Ovary (tissue), 9 donors: ENCODE data around the gene PRODH. TPM values are rescaled to one million over a fixed set of nuclear protein-coding genes. Genes with fewer than 3 reads are reported as not detected.
"Not testable (repeated sequence)": the region's sequence is repeated elsewhere in the genome, so short reads cannot be mapped to it uniquely, and the experiment has no call there.

Experiments used
- DNase-seq, 5 donors: peaks; one replicate each; pipeline ENCODE4 v3.0.0-alpha.2; 2019 to 2020
- H3K27ac ChIP-seq, 2 donors: fragments of 200-600 bp; one replicate each; pipeline versions ENCODE4 v1.5.1 to v1.8.0; 2019 to 2022
- H3K27me3 ChIP-seq: fragments of 200-600 bp; one replicate; pipeline ENCODE4 v1.8.0; 2022
- H3K36me3 ChIP-seq: fragments of 200-600 bp; sonication (generic); one replicate; pipeline ENCODE4 v1.5.1; 2019
- H3K4me1 ChIP-seq: one replicate; pipeline ENCODE4 v1.8.1; 2013; ENCODE audit warnings: mild to moderate bottlenecking, moderate library complexity; ENCODE audit not compliant: insufficient read depth
- H3K4me3 ChIP-seq: fragments of 200-600 bp; sonication (generic); one replicate; pipeline ENCODE4 v1.5.1; 2017
- H3K9me3 ChIP-seq, 2 donors: fragments of 200-600 bp in 1 of 2; sonication (generic) in 1 of 2; one replicate each; pipeline versions ENCODE4 v1.5.1 to v1.8.1; 2013 to 2019; ENCODE audit warnings: mild to moderate bottlenecking in 1 of 2, moderate library complexity in 1 of 2
- EP300 ChIP-seq: sonication (generic); formaldehyde crosslinking; IDR thresholded peaks from one replicate; pipeline ENCODE4 v1.6.1; 2017; ENCODE audit warnings: antibody characterized with exemption
- POLR2A ChIP-seq: fragments of 450-650 bp; IDR thresholded peaks from one replicate; pipeline ENCODE4 v1.6.1; 2017; ENCODE audit warnings: antibody characterized with exemption, mild to moderate bottlenecking, moderate library complexity
- WGBS, 3 donors: extraction: QIAGEN DNeasy Blood & Tissue Kit in 1 of 3; methylation state at CpG; one replicate each; pipeline versions ENCODE4 v1.1.5 to v1.1.7; 2013 to 2017; 5-methylcytosine and 5-hydroxymethylcytosine counted together
- intact Hi-C, 4 donors: fragments of 100-400 bp; cut with DNase I; formaldehyde crosslinking; loops; one replicate each; pipeline versions ENCODE4 v1.11.0 to v1.15.1; 2022 to 2023
- polyA plus RNA-seq, 2 donors: library from polyadenylated mRNA; stranded (reverse); fragments of 200-250 nt in 1 of 2; fragments of 350-450 nt in 1 of 2; fragmentation: Illumina TruSeq in 1 of 2; extraction: RNeasy Lipid Tissue Mini Kit (QIAGEN cat#74804) in 1 of 2; gene quantifications; one replicate each; pipeline ENCODE4 v1.2.3, GENCODE V29; 2013 to 2014
- total RNA-seq, 7 donors: library from RNA; depleted of rRNA in 2 of 7; stranded (reverse); fragments of >200 nt in 2 of 7; fragmentation: NEBNext Ultra II Directional in 3 of 7; extraction: Animal tissue kit (Norgen Biotek cat#: 25700) in 3 of 7; gene quantifications; one replicate each; pipeline versions ENCODE4 v1.1.0 to v1.2.4, GENCODE V29; 2016 to 2023
- TF ChIP-seq, protein P1 (sequence below), 3 donors: fragments of 450-650 bp in 2 of 3; fragments of 200-600 bp in 1 of 3; IDR thresholded peaks; one replicate each; pipeline versions ENCODE4 v1.5.1 to v1.8.0; 2016 to 2022; ENCODE audit warnings: antibody characterized with exemption in 3 of 3, mild to moderate bottlenecking in 1 of 3
- donor health status: DM: no; HTN: no; CAD: no; lungs with moderate emphysema.
- donor health status: DM: no; HTN: no; CAD: no.
- donor health status: Bipolar disorder and iron deficiency.
- donor health status: DM: yes; HTN: yes; CAD: no.
- donor health status: DM: no; HTN: no; CAD: no.
- donor health status: DM: yes; HTN: yes; CAD: no.

PRODH gene
- total and polyA plus RNA-seq, 9 donors: 0.27 to 3.8 (median 0.73) TPM; not detected in 1

DNA sequence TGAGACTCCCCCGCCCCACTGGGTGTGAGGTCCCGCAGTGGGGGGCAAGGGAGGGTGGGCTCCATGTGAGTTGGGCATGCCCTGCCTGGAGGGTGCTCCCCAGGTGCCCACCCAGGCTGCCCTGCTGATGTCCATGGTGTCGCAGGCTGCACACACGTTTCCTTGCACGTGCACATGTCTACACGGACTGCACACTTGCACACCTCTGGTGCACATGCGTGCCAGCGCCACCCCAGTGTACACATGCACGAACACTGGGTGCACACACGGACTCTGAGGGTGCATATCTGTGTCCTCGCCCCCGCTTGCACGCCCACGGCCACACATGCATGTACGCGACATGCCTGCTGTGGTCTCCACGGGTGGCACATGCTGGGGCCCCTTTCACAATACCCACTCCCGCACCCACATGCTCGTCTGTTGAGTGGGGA, 35.2 kb upstream of the PRODH start:
- TF ChIP-seq, protein P1, sequence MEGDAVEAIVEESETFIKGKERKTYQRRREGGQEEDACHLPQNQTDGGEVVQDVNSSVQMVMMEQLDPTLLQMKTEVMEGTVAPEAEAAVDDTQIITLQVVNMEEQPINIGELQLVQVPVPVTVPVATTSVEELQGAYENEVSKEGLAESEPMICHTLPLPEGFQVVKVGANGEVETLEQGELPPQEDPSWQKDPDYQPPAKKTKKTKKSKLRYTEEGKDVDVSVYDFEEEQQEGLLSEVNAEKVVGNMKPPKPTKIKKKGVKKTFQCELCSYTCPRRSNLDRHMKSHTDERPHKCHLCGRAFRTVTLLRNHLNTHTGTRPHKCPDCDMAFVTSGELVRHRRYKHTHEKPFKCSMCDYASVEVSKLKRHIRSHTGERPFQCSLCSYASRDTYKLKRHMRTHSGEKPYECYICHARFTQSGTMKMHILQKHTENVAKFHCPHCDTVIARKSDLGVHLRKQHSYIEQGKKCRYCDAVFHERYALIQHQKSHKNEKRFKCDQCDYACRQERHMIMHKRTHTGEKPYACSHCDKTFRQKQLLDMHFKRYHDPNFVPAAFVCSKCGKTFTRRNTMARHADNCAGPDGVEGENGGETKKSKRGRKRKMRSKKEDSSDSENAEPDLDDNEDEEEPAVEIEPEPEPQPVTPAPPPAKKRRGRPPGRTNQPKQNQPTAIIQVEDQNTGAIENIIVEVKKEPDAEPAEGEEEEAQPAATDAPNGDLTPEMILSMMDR (IDR thresholded peaks at IDR 0.05): no peak
- TF ChIP-seq EP300 (no peak), POLR2A (no peak)
- no peaks in the 10 kb centered on the region for H3K9me3 ChIP-seq
- DNase-seq: no peak
- H3K27ac ChIP-seq: no peak overlapping the region
- H3K4me1 ChIP-seq: no peaks in the 10 kb centered on the region
- no peak overlapping the region for H3K4me3 ChIP-seq
- H3K27me3 ChIP-seq: no peaks in the 10 kb centered on the region
- H3K36me3 ChIP-seq: no peaks in the 10 kb centered on the region
- 48 to 56% (median 49%) methylated on average over 16 to 19 of the region's 19 CpGs for WGBS, 3 donors
- intact Hi-C loops: no loop called here

DNA sequence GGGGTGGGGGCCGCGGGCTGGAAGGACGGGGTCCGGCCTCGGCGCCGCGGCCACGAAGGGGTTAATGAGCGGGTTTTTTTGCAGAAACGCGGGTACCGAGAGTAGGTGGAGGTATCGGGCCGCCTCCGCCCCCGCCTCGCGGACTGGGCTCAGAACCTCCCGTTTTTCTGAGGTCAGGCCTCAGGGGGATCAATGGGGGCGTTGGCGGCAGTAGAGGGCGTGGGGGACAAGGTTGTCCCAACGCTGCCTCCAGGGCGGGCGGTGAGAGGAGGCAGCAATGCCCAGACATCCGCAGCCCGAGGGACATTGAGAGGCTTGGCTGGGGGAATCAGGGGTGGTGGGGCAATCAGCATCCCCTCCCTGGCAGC, 34.8 kb upstream of the PRODH start:
- H3K9me3 ChIP-seq: no peaks in the 10 kb centered on the region
- H3K4me1 ChIP-seq: no peaks in the 10 kb centered on the region
- no peak for TF ChIP-seq EP300
- TF ChIP-seq, protein P1 (IDR thresholded peaks at IDR 0.05): no peak
- TF ChIP-seq POLR2A: no peak
- H3K36me3 ChIP-seq: no peaks in the 10 kb centered on the region
- peak overlapping the region; percentile 3 for H3K4me3 ChIP-seq
- intact Hi-C loops: no loop called here
- no peak for DNase-seq
- H3K27ac ChIP-seq: no peak overlapping the region
- no peaks in the 10 kb centered on the region for H3K27me3 ChIP-seq
- WGBS, 3 donors: 0 to 1% (median 1%) methylated on average over 10 to 27 of the region's 28 CpGs

GRCh38 chr22:18970176-18970947, 34.3 kb upstream of the PRODH start:
- TF ChIP-seq EP300 (no peak), POLR2A (no peak)
- TF ChIP-seq, protein P1 (IDR thresholded peaks at IDR 0.05): no peak
- H3K9me3 ChIP-seq: no peaks in the 10 kb centered on the region
- intact Hi-C loops: no loop called here
- no peak for DNase-seq
- no peaks in the 10 kb centered on the region for H3K4me1 ChIP-seq
- H3K27ac ChIP-seq: no peak overlapping the region
- H3K36me3 ChIP-seq: no peaks in the 10 kb centered on the region
- H3K4me3 ChIP-seq: peak overlapping the region; percentile 3
- no peaks in the 10 kb centered on the region for H3K27me3 ChIP-seq
- WGBS, 3 donors: 0 to 1% (median 0%) methylated on average over 46 to 94 of the region's 94 CpGs

GRCh38 chr22:18969158-18969942, 33.3 kb upstream of the PRODH start:
- H3K27me3 ChIP-seq, DNase-seq, intact Hi-C loops, H3K4me1 ChIP-seq, H3K27ac ChIP-seq, H3K4me3 ChIP-seq, H3K9me3 ChIP-seq, H3K36me3 ChIP-seq: not testable (repeated sequence)
- WGBS, 3 donors: 65 to 79% (median 76%) methylated on average over 14 of the region's 14 CpGs
